ENCODE measurements around the gene RNF223.

Gene RNF223

DNA sequence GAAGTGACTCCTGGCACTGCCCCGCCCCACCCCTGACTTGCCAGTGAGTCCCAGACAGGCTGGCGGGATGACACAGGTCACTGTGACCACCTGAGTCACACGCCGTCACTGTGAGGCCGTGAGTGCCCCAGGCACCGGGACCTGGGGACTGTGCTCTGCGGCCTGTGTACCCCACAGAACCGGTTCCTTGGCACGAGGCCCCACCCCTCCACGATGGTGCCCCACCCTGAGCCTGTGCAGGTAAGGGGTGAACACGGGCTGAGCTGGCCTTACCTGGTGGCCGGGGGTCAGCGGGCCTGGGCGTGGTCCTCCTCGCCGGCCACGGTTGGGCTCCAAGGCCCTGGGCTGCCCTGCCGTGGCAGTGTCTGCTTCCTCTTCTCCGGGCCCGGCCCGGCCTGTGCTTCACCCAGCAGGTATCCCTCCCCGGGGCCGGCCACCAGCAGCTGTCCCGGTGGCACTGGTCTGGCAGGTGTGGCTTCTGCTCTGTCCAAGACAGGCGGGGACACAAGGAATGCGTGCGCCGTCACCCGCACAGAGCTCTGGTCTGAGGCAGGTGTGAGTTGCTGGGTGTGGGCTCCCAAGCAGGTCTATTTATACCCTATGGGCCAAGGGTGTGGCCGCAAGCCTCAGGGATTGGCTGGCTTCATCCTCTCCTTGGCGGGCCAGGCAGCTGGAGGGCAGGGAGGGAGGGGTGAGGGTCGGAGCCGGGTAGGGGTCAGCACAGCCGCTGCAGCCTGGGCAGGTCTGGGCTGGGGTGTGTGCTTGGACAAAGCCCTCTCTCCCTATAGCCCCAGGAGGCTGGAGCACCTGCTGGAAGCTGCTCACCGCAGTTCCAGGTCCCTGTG lies at the start of gene RNF223:
Gene RNF223 (minus strand): TSS at position 564 of the 845 bp plus-strand sequence. CDS start 1,740 bp downstream, outside the sequence.
- no peak for DNase-seq

DNA sequence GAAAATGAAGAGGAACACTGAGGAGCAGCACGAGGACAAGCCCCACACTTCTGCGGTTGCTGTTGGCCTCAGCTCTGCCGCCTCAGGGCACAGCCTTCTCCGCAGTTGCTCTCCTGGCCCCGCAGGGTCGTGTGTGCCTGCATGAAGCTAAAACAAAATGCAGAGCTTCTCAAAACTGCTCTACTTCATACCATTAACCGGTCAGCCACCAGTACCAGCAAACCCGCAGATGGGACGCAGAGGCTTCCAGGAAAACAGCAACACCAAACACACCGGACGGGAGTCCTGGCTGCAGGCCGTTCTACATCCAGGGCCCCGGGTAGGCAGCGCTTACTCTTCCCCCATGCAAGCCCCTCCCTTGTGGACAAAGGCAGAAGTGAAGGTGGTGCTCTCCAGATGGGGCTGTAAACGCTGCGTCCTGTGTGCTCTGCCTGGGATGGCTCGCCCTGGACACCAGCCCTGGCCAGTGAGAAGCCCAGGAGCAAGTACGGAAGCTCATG lies 48.9 kb upstream of the RNF223 start:
- no peak for DNase-seq

DNA sequence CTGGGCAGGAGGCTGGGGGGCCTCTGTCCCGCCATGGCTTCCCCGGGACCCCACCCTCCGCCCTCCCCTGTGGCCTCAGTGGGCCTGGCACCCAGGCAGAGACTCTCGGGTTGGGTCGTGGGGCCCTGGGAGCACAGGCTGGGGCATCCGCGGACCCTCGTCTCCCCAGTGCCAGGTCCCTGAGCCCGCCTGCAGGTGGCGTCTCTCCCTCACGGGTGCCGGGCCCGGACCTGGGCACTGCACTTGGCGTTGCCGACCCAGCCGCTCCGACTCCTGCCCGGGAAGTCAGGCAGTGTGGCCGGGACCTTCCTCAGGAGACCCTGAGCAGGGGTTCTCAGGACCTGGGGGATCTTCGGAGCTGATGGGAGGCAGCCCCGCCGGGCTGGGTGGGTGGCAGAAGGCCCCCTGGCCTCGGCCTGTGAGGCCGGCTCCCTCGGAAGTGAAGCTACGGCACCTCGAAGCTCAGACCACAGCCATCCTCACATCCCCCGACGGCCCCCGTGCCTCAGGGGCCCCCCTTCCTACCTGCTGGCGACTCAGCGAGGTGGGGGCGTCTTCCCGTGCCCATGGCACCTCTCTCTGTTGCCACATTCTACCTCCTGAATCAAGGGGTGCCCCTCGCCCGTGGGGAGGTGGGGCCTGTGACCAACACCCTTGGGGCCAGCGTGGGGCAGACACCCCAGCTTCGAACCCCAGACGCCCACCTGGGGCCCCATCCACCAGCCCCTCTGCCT lies 48.1 kb upstream of the RNF223 start:
- DNase-seq, result peak; percentile 32

DNA sequence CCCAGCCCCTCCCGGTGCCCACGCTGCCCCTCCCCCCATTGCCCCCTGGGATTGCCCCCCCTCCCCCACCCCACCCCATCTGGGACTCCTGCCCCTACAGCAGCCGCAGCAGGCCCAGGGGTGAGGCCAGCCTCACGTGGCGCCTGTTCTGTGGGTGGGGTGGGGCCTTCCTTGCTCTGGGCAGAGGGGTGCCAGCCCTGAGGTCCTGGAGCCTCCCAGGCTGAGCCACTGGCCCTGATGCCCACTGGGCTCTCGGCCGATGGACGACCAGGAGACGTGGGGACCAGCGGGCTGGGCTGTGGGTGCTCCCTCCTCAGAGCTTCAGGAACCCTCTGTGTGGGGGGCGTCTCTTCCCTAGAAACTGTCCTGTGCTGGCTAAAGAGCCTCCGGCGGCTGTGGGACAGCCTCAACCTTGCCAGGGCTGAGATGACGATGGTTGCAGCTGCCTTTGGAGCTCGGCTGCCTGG lies 47.5 kb upstream of the RNF223 start:
- DNase-seq, result no peak

DNA sequence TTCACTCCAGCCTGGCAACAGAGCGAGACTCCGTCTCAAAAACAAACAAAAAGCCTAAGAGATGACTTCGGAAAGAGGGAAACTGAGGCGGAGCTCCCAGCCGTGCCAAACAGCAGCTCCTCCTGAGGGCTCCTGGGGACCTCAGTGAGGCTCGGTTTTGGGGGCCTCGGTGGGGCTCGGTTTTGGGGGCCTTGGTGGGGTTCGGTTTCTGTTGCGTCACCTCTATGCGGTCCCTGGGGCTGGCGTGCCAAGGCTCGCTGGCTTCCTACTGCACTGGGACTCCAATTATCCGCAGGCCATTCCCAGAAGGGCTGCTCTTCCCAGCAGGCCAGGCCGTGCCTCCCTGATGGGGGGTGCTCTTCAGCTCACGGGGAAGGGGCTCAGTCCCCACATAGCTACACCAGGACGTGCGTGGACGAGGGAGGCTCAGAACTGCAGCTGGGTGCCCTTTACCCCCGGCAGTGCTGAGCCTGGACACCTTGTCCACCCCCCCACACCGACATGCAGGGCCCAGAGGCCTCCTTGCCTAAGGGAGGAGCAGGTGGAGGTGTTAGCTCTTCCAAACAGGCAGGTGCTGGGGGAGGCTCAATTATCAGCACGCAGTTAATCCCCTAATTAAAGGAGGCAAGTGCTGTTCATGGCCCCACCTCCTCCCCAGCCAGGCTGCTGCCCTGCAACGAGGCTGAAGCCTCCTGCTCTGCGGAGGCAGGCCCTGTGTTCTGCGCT lies 46.9 kb upstream of the RNF223 start:
- no peak for DNase-seq

DNA sequence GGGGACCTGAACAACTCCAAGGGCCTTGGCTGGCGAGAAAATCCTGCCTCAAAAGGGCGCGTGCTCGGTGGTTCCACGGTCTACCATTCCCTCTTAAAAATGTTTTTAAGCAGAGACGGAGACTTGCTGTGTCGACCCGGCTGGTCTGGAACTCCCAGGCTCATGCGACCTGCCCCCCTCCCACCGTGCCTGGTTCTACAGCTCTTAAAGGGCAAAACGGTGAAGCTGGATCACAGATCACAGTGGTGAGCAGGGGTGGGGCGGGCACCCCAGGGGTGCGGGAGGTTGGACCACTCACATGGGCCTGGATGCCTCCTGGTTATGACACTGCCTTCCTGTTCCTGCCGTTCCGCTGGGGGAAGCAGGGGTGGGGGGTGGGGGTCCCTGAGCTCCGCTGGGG lies 46.0 kb upstream of the RNF223 start:
- DNase-seq, result no peak

DNA sequence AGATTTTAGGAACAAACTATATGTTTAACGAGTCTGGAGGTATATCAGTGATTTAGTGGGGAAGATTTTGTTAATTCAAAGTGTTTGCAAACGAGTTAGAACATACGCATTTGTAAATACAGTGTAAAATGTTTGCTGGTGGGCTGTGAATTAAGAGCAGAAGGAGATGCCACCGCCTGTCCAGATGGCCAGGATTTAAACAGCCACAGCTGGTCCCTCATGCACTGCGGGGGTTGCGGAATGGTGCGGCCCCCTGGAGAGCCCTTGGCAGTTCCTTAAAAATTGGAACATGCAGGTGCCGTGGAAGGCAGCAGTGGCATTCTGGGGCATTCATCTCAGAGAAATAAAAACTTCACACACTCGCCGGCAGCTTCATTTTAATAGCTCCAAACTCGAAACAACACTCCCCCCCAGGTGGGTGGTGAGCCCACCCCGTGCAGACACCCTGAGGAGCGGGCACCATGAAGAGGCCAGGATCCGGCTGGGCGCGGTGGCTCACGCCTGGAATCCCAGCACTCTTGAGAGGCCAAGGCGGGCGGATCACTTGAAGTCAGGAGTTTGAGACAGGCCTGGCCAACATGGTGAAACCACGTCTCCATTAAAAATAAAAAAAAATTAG lies 45.3 kb upstream of the RNF223 start:
- DNase-seq, result no peak

DNA sequence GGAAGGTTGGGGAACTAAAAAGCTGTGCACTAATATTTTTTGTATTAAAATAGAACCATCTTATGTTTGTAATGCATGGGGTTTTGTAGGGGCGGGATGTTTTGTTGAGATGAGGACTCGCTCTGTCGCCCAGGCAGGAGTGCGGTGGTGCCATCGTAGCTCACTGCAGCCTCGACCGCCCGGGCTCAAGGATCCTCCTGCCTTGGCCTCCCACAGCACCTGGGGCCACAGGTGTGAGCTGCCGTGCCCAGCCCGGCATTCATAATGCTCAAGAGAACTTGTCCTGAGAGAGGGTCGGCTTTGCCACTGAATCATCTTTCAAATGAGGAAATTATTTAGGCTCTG lies 44.7 kb upstream of the RNF223 start:
- no peak for DNase-seq

DNA sequence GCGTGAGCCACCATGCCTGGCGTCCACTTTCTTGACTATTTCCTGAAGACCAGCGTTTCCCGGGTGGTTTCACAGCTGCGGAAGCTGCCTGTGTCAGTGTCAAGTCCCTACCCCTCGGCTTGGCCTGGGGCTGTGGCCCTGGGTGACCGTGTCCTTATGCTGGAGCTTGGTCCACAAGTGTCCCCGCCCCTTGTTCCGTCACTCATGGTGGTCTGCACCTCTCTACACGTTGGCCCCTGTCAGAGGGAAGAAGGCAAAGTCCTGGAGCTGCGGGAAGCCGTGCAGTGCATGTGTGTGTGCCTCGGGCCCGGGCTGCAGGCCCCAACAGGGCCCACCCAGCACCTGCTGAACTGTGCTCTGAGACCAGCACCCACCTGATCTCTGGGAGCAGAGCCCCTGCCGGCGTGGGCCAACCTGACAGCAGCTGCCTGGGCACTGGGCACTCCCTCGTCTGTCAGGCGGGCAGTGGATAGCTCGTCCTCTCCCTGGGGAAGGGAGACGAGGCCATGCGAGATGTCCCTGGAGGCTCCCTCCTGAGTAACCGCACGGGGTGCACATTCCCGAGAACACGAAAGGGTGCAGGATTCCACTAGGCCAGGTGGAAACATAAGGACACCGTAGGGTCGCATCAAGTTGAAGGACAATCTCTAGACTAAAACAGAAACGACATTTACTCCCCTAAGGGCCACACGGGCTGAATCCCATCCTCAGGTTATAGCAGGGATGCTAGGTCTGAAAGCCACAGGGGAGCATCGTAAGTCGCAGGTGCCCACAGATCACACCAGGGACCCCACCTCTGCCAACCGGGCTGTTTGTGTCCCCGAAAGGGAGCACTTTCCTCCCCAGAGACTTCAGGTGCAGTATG lies 44.1 kb upstream of the RNF223 start:
- DNase-seq, result no peak

DNA sequence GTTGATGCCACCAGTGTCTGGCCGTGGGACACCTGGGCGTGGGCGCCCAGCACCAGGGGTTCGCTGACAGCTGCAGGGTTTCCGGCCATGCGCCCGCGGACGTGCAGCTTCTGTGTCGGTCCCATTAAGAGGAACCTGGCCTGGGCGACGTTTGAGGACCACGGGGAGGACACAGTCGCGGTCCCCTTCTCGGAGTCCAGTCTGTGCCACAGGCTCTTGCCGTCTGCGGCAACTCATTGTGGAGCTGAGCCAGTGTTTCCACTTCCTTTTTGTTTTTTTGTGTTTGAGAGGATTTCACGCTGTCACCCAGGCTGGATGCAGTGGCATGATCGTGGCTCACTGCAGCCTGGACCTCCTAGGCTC lies 43.3 kb upstream of the RNF223 start:
- no peak for DNase-seq

DNA sequence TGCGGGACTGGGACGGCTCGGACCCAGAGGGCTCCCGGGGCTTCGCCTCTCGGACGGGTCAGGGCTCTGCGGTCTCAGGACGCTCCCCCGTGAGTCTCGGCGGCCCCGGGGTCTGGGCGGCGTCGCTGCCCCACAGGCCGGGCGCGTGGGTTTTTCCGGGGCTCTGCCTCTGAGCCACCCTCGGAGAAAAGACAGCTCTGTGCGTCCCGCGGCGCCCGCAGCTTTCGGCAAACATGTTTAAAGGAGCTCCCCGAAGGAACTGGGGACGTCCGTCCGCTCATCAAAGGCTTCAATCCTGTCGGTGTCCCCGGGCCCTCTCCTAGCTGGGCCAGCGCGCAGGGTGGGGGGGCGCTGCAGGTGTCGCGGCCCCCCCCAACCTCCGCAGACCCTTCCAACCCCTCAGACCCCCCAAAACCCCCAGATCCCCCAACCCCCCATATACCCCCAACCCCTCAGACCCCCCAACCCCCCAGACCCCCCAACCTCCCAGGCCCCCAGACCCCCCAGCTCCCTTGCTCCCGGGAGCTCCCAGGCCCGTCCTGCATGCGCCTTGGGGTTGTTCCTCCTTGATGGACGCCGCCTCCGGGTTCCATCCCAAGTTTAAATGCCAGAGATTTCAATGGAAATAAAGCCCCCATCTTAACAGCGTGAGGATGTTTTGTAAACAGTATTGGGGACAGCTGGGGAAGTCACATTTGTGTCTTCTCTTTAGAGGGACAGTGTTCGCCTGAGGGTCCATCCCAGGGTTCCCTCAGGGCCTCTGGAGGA lies 42.8 kb upstream of the RNF223 start:
- no peak for DNase-seq

DNA sequence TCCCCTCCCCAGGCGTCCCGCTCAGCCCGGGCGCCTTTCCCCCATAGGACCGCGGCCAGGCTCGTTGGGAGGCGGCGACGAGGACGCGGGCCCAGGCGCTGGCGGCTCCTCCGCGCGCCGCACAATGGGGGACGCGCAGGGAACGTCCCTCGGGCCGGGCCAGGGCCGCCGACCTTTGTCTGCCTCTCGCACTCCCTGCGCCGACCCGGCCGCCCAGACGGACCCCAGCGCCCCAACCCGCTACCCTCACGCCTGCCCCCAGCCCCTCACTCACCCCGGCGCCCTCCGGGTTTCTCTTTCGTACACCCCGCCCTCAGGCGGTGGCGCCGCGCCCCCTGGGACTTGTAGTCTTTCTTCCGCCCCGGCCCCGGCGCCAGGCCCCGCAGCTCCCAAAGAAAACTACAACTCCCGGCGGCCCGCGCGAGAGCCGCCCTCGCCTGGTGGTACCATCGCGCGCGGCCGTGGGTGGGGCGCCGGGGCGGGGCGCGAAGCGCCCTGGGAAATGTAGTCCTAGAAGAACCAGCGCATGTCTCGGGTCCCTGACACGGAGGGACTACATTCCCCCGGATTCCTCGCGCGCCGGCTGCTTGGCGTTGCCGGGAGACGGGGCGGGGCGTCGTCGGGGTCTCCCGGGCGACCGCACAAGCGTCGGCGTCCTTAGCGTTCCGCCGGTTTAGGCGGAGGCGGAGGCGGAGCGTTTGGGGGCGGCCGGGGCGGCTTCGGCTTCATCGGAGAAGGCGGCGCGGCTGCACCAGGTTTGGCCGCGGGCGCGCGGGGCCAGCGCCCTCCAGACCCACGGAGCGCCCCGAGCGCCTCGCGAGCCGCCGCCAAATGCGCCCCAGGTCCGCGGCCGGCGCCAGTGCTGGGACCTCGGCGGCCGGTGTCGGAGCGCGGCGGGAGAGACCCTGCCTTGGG lies 41.9 kb upstream of the RNF223 start, which contains the start of gene C1orf159:
Gene C1orf159 (minus strand): TSS at position 304 of the 915 bp plus-strand sequence. CDS start 24,546 bp downstream, outside the sequence.
- DNase-seq, result peak; percentile 92

DNA sequence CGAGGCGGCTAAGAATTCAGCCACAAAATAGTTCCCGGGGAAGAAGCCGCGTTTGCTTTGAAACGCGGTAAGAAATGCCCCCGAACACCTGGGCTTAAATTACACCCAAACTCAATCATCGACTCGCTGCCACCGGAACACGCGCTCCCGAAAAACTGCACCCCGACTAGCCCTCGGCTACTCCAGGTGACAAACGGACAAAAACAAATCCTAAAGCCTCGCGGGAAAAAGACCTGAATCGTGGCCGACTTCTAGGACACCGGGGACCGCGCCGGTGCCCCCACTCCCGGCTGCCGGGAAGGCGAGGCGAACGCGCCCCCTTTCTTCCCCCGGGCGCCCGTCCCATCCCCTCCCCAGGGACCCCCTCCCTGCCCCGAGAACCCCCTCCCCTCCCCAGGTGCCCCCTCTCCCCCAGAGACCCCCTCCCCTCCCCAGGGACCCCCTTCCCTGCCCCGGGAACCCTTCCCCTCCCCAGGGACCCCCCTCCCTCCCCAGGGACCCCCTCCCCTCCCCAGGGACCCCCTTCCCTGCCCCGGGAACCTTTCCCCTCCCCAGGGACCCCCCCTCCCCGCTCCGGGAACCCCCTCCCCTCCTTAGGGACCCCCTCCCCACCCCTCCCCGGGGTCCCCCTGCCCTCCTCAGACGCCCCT lies 41.2 kb upstream of the RNF223 start:
- DNase-seq, result no peak

DNA sequence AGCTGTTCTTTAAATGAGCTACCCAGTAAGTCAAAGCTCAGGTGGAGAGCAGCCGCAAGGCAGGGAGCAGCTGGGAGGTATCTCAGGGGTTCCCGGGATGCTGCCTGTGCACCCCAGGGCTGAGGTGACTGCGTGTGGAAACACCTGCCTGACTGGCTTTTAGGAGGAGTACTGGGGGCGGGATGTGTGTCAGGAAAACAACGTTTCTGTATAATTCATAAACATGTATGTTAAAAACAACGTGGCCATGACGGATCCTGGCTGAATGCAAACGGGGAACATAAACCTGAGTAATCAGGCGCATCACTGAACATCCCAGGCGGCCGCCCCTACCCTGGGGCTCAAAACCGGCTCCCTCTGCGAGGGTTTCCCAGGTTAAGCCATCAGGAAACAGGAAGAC lies 40.3 kb upstream of the RNF223 start:
- DNase-seq, result no peak

DNA sequence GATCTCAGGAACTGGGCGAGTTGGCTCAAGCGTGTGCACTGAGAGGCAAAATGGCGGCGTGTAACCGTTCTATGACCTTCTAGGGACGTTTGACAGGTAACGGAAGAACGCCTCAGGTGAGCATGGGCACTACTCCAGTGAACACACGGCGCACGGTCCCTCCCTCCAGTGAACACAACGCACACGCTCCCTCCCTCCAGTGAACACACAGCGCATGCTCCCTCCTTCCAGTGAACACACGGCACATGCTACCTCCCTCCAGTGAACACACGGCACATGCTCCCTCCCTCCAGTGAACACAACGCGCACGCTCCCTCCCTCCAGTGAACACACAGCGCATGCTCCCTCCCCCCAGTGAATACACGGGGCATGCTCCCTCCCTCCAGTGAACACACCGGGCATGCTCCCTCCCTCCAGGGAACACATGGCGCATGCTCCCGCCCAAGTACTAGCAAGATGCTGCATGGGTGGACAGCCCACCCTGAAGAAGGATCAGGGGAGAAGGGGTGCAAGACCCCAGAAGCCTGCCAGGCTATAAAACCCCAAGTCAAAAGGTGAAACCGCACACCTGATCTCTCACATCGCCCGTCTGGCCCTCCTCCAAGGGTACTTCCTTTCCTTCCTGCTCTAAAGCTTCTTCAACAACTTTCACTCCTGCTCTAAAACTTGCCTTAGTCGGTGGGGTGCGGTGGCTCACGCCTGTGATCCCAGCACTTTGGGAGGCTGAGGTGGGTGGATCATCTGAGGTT lies 38.3 kb upstream of the RNF223 start:
- DNase-seq, result no peak

DNA sequence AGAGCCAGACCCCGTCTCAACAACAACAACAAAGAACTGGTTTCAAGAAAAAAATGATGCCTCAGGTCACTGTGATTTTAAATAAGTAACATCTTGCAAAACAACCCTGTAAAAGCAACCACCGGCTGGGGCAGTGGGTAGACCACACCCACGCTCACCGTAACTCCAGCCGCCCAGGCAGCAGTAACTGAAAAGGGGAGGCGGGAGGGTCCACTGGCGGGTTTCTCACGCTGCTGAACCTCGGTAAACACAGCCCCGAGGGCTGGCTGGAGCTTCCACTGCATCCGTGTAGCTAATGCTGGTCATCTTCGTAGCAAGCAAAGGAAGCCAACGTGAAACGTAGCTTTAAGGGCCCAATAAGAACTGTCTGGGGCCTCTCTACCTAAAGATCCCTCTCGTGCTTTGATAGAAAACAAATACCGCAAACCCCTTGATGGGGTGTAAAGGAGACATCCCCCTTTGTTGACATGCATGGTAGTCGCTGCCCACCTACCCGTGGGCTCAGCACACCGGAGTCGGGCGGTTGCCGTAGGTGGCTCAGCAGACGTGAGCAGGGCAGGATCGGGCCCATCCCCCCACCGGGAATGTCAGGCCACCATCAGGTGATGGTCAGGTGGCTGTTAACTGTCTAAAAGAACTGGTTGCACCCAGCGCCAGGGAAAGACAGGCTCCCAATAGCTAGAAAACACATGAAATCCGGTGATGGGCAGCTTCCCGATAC lies 37.6 kb upstream of the RNF223 start:
- DNase-seq, result no peak

DNA sequence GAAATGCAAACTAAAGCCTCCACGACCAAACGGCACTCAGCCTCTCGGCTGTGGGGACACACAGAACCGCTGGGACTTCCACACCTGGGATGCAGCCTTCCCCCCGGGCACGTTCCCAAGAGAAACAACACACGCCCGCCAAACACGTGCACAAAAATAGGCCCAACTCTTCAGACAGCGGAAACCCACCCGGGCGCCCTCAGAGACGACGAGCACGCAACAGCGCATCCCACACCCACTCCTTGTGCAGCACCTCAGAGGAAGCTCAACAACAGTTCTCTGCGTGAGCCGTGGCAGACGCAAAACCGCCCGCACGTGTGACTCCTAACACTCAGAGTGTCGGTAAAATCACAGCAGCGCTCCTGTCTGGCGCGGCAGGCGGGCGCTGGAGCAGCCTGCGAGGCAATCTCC lies 36.5 kb upstream of the RNF223 start:
- no peak for DNase-seq

DNA sequence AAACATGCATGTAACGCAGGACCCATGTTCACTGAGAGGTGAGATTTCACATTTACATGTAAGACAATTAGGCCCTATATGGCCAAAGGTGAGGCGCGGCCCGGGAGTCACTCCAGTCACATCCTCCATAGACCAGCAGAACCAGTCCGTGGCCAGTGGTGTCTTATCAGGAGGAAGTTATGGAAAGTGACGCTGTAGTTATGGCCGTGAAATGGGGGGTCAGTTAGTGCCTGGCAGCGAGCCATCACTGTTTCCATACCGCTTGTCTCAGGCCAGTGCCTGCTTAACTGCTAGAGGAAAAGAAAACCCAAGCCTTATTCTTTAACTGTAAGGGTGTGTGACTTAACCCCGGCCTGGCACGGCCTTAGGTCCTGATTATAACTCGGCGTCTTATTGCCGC lies 35.6 kb upstream of the RNF223 start:
- DNase-seq, result no peak

Data from KG1 (cell line).